HepG2 (cell line): ENCODE measurements around the gene SERPINA6. TPM values are rescaled to one million over a fixed set of nuclear protein-coding genes. Genes with fewer than 3 reads are reported as not detected.

Experiments
- ARNT2 ChIP-seq: sonication (generic); formaldehyde crosslinking; IDR thresholded peaks from 2 replicates; pipeline ENCODE4 v1.8.0; 2022; ENCODE audit warnings: mild to moderate bottlenecking, low read depth, missing genetic modification reagents, moderate library complexity
- BRF2 ChIP-seq: sonication (generic); formaldehyde crosslinking; IDR thresholded peaks from 2 replicates; pipeline ENCODE4 v1.8.1; 2022; ENCODE audit warnings: mild to moderate bottlenecking, missing genetic modification reagents
- FOXP1 ChIP-seq, 2 experiments: fragments of 450-650 bp in 1 of 2; IDR thresholded peaks; 2 replicates each; pipeline ENCODE4 v1.6.1; 2017 to 2018; ENCODE audit warnings: antibody characterized with exemption in 1 of 2
- GABPB1 ChIP-seq: IDR thresholded peaks from 2 replicates; pipeline ENCODE4 v1.6.1; 2016; ENCODE audit warnings: mild to moderate bottlenecking, missing genetic modification reagents, moderate library complexity, missing compliant biosample characterization
- HDAC6 ChIP-seq: fragments of 200-600 bp; sonication (generic); IDR thresholded peaks from 2 replicates; pipeline ENCODE4 v1.7.0; 2017; ENCODE audit warnings: mild to moderate bottlenecking, antibody characterized with exemption, low read length, low read depth
- HES4 ChIP-seq: sonication (generic); formaldehyde crosslinking; IDR thresholded peaks from 2 replicates; pipeline ENCODE4 v1.9.0; 2021; ENCODE audit warnings: mild to moderate bottlenecking, missing genetic modification reagents, borderline replicate concordance
- KDM5B ChIP-seq: sonication (generic); formaldehyde crosslinking; IDR thresholded peaks from 2 replicates; pipeline ENCODE4 v1.4.0; 2020; ENCODE audit warnings: missing genetic modification reagents, mild to moderate bottlenecking, borderline replicate concordance
- KLF11 ChIP-seq: IDR thresholded peaks from 2 replicates; pipeline ENCODE4 v1.6.1; 2016; ENCODE audit warnings: missing compliant biosample characterization
- MAF1 ChIP-seq: sonication (generic); formaldehyde crosslinking; IDR thresholded peaks from 2 replicates; pipeline ENCODE4 v1.5.0; 2020; ENCODE audit warnings: missing genetic modification reagents, borderline replicate concordance
- MED1 ChIP-seq: sonication (generic); formaldehyde crosslinking; IDR thresholded peaks from 2 replicates; pipeline ENCODE4 v1.4.0; 2020; ENCODE audit warnings: missing genetic modification reagents
- SOX5 ChIP-seq: IDR thresholded peaks from 2 replicates; pipeline ENCODE4 v1.6.1; 2016; ENCODE audit warnings: borderline replicate concordance
- SRSF4 ChIP-seq: fragments of 200-400 bp; formaldehyde crosslinking; IDR thresholded peaks from one replicate; pipeline ENCODE4 v1.6.1; 2018; ENCODE audit warnings: mild to moderate bottlenecking, low read depth, low read length, moderate library complexity; ENCODE audit not compliant: poor library complexity, severe bottlenecking
- ZFAT ChIP-seq: sonication (generic); formaldehyde crosslinking; conservative IDR thresholded peaks from 2 replicates; pipeline ENCODE4 v1.8.1; 2023; ENCODE audit warnings: missing genetic modification reagents, inconsistent platforms
- ZNF24 ChIP-seq: fragments of 450-650 bp; IDR thresholded peaks from 2 replicates; pipeline ENCODE4 v1.6.1; 2017; ENCODE audit warnings: antibody characterized with exemption, mild to moderate bottlenecking
- ZNF382 ChIP-seq: sonication (generic); formaldehyde crosslinking; IDR thresholded peaks from 2 replicates; pipeline ENCODE4 v1.5.0; 2020; ENCODE audit warnings: missing genetic modification reagents, mild to moderate bottlenecking, borderline replicate concordance
- ZNF552 ChIP-seq: sonication (generic); formaldehyde crosslinking; IDR thresholded peaks from 2 replicates; pipeline ENCODE4 v1.9.0; 2022; ENCODE audit warnings: missing genetic modification reagents, mild to moderate bottlenecking, borderline replicate concordance
- ZNF747 ChIP-seq: sonication (generic); formaldehyde crosslinking; IDR thresholded peaks from 2 replicates; pipeline ENCODE4 v1.8.1; 2023; ENCODE audit warnings: missing genetic modification reagents, mild to moderate bottlenecking, borderline replicate concordance
- ZNF792 ChIP-seq: IDR thresholded peaks from 2 replicates; pipeline ENCODE4 v1.6.1; 2016
- polyA plus RNA-seq, 8 experiments: library from polyadenylated mRNA; depleted of rRNA in 3 of 8; stranded (reverse) in 7 of 8; unstranded in 1 of 8; fragments of >200 nt; fragmentation: Illumina TruSeq in 4 of 8; extraction: Trizol in 4 of 8; gene quantifications; 2 replicates each; pipeline versions ENCODE4 v1.2.1 to v1.2.3, GENCODE V29; 2011 to 2016; ENCODE audit warnings: low read depth in 4 of 8, missing spikeins in 1 of 8, mixed read lengths in 1 of 8; ENCODE audit not compliant: insufficient read depth in 1 of 8
- total RNA-seq, 5 experiments: library from RNA; depleted of rRNA; stranded (reverse); fragments of >200 nt; fragmentation: Illumina TruSeq; extraction: Trizol; gene quantifications; 2 replicates each; pipeline ENCODE4 v1.2.3, GENCODE V29; 2016; ENCODE audit warnings: low read depth in 1 of 5
- TF ChIP-seq, protein P1 (sequence below): sonication (generic); formaldehyde crosslinking; IDR thresholded peaks from 2 replicates; pipeline ENCODE4 v1.5.0; 2020; ENCODE audit warnings: mild to moderate bottlenecking, low read depth, missing genetic modification reagents, borderline replicate concordance
- TF ChIP-seq, protein P2 (sequence below): fragments of 450-650 bp; IDR thresholded peaks from 2 replicates; pipeline ENCODE4 v1.6.1; 2017
- TF ChIP-seq, protein P3 (sequence below): sonication (generic); formaldehyde crosslinking; IDR thresholded peaks from 2 replicates; pipeline ENCODE4 v1.4.0; 2020; ENCODE audit warnings: low read depth, mild to moderate bottlenecking, missing genetic modification reagents
- TF ChIP-seq, protein P4 (sequence below): sonication (generic); formaldehyde crosslinking; IDR thresholded peaks from 2 replicates; pipeline ENCODE4 v1.4.0; 2020; ENCODE audit warnings: missing genetic modification reagents, borderline replicate concordance
- TF ChIP-seq, protein P5 (sequence below): sonication (generic); formaldehyde crosslinking; IDR thresholded peaks from 2 replicates; pipeline ENCODE4 v1.5.0; 2020; ENCODE audit warnings: missing genetic modification reagents

The SERPINA6 gene
- total and polyA plus RNA-seq, 2 of the 13 experiments (the other 11 are each of a cell fraction or from before 2014, with no cell fraction given), result 260 to 333 TPM

GRCh38 chr14:94355191-94355794, 32.2 kb upstream of the SERPINA6 start (continued):
- TF ChIP-seq KDM5B (CRISPR knock-in tag) (peak; percentile 64; the same call in 1 of the 2 replicates), HDAC6 (no peak), MED1 (CRISPR knock-in tag) (peak; percentile 90), FOXP1 (IDR thresholded peaks at IDR 0.05) (no peak), FOXP1 (CRISPR knock-in tag; IDR thresholded peaks at IDR 0.05) (peak; percentile 44; the same call in 1 of the 2 replicates), HES4 (CRISPR knock-in tag) (no peak), ZNF552 (CRISPR knock-in tag) (no peak), ZNF747 (CRISPR knock-in tag) (peak; percentile 72; the same call in 1 of the 2 replicates), MAF1 (CRISPR knock-in tag) (no peak; the same call in 1 of the 2 replicates), KLF11 (CRISPR knock-in tag) (no peak), ZFAT (CRISPR knock-in tag) (no peak), GABPB1 (CRISPR knock-in tag) (no peak), ZNF24 (no peak), ARNT2 (peak; percentile 76), ZNF382 (CRISPR knock-in tag) (no peak), SRSF4 (no peak), BRF2 (CRISPR knock-in tag) (no peak), ZNF792 (no peak), SOX5 (peak; percentile 57; the same call in 1 of the 2 replicates)
- TF ChIP-seq, protein P1, sequence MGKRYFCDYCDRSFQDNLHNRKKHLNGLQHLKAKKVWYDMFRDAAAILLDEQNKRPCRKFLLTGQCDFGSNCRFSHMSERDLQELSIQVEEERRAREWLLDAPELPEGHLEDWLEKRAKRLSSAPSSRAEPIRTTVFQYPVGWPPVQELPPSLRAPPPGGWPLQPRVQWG (CRISPR knock-in tag), result no peak
- TF ChIP-seq, protein P2, sequence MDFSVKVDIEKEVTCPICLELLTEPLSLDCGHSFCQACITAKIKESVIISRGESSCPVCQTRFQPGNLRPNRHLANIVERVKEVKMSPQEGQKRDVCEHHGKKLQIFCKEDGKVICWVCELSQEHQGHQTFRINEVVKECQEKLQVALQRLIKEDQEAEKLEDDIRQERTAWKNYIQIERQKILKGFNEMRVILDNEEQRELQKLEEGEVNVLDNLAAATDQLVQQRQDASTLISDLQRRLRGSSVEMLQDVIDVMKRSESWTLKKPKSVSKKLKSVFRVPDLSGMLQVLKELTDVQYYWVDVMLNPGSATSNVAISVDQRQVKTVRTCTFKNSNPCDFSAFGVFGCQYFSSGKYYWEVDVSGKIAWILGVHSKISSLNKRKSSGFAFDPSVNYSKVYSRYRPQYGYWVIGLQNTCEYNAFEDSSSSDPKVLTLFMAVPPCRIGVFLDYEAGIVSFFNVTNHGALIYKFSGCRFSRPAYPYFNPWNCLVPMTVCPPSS, result no peak
- TF ChIP-seq, protein P3, sequence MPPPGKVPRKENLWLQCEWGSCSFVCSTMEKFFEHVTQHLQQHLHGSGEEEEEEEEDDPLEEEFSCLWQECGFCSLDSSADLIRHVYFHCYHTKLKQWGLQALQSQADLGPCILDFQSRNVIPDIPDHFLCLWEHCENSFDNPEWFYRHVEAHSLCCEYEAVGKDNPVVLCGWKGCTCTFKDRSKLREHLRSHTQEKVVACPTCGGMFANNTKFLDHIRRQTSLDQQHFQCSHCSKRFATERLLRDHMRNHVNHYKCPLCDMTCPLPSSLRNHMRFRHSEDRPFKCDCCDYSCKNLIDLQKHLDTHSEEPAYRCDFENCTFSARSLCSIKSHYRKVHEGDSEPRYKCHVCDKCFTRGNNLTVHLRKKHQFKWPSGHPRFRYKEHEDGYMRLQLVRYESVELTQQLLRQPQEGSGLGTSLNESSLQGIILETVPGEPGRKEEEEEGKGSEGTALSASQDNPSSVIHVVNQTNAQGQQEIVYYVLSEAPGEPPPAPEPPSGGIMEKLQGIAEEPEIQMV (CRISPR knock-in tag), result no peak
- TF ChIP-seq, protein P4, sequence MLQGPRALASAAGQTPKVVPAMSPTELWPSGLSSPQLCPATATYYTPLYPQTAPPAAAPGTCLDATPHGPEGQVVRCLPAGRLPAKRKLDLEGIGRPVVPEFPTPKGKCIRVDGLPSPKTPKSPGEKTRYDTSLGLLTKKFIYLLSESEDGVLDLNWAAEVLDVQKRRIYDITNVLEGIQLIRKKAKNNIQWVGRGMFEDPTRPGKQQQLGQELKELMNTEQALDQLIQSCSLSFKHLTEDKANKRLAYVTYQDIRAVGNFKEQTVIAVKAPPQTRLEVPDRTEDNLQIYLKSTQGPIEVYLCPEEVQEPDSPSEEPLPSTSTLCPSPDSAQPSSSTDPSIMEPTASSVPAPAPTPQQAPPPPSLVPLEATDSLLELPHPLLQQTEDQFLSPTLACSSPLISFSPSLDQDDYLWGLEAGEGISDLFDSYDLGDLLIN (CRISPR knock-in tag), result no peak
- TF ChIP-seq, protein P5, sequence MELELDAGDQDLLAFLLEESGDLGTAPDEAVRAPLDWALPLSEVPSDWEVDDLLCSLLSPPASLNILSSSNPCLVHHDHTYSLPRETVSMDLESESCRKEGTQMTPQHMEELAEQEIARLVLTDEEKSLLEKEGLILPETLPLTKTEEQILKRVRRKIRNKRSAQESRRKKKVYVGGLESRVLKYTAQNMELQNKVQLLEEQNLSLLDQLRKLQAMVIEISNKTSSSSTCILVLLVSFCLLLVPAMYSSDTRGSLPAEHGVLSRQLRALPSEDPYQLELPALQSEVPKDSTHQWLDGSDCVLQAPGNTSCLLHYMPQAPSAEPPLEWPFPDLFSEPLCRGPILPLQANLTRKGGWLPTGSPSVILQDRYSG, result no peak
